Measurements from ENCODE around the gene UNC13B. TPM values are rescaled to one million over a fixed set of nuclear protein-coding genes. Genes with fewer than 3 reads are reported as not detected.
A peak's percentile ranks its signal among the peaks of the same experiment; 100 is the strongest.

The UNC13B gene
- total RNA-seq, 1 experiment from 2014 or later: 49.3 TPM

- H3K27me3 Mint-ChIP-seq (ENCODE audit: low read depth): no peaks in the 10 kb centered on the region; the same call in 1 of the 2 replicates
- TF ChIP-seq ZBTB43 (CRISPR knock-in tag; IDR thresholded peaks at IDR 0.05): no peak
- TF ChIP-seq ELF4 (CRISPR knock-in tag; IDR thresholded peaks at IDR 0.05; ENCODE audit: low read depth): no peak
- no peak for TF ChIP-seq GABPB1 (CRISPR knock-in tag; IDR thresholded peaks at IDR 0.05)
- H3K4me3 Mint-ChIP-seq: no peak overlapping the region
- ChIA-PET CTCF (interaction anchor here (0.6 to 2.8 kb wide), 16 partner anchors 8 to 713 kb away, joined by 3 to 25 read pairs (median 6); partner anchors contain the start of genes ATOSB and STOML2), POLR2A (no interaction called here)
- peaks cover 15% of the 10 kb centered on the region for H3K4me1 Mint-ChIP-seq
- peaks cover 8% of the 10 kb centered on the region; the same call in 1 of the 2 replicates for H3K9me3 Mint-ChIP-seq
- DNase-seq (ENCODE audit: low spot score) (no peak), ATAC-seq (no peak)
- no peak overlapping the region for H3K27ac Mint-ChIP-seq
- H3K36me3 Mint-ChIP-seq: no peaks in the 10 kb centered on the region
These were observed 253.1 kb downstream of the UNC13B start for GRCh38 chr9:35414889-35415288.

- ATAC-seq (peak; percentile 98), DNase-seq (ENCODE audit: low spot score) (peak; percentile 23)
- TF ChIP-seq ZMAT4 (CRISPR knock-in tag; IDR thresholded peaks at IDR 0.05) (no peak), ZBTB21 (CRISPR knock-in tag; IDR thresholded peaks at IDR 0.05; ENCODE audit: borderline replicate concordance) (no peak)
These were observed 253.7 kb downstream of the UNC13B start for GRCh38 chr9:35415402-35416097.

GRCh38 chr9:35416098-35416427 lies 254.3 kb downstream of the UNC13B start:
- H3K9me3 Mint-ChIP-seq: peaks cover 8% of the 10 kb centered on the region; the same call in 1 of the 2 replicates
- H3K4me1 Mint-ChIP-seq: peaks cover 15% of the 10 kb centered on the region
- no peak for TF ChIP-seq SP1 (CRISPR knock-in tag; conservative IDR thresholded peaks at IDR 0.05)
- TF ChIP-seq RORB (CRISPR knock-in tag; IDR thresholded peaks at IDR 0.05): no peak
- no peak for TF ChIP-seq MLX (CRISPR knock-in tag; IDR thresholded peaks at IDR 0.05)
- no peak for TF ChIP-seq ETV6 (CRISPR knock-in tag; IDR thresholded peaks at IDR 0.05)
- TF ChIP-seq CTCF (IDR thresholded peaks at IDR 0.05): no peak
- no peak for TF ChIP-seq ZNF232 (CRISPR knock-in tag; IDR thresholded peaks at IDR 0.05)
- no peak for TF ChIP-seq ZSCAN18 (CRISPR knock-in tag; IDR thresholded peaks at IDR 0.05)
- ATAC-seq: peak; percentile 41
- DNase-seq (ENCODE audit: low spot score): no peak
- POLR2A ChIA-PET: no interaction called here
- CTCF ChIA-PET: interaction anchor here (0.8 to 2.8 kb wide), 20 partner anchors 9 to 715 kb away, joined by 3 to 25 read pairs (median 5); partner anchors contain the start of gene ATOSB
- H3K27me3 Mint-ChIP-seq (ENCODE audit: low read depth): peaks cover 4% of the 10 kb centered on the region
- H3K36me3 Mint-ChIP-seq: no peaks in the 10 kb centered on the region
- H3K4me3 Mint-ChIP-seq: no peak overlapping the region
- no peak overlapping the region for H3K27ac Mint-ChIP-seq

More at GRCh38 chr9:35415402-35416097, 253.7 kb downstream of the UNC13B start:
- POLR2A ChIA-PET: no interaction called here
- Mint-ChIP-seq H3K36me3 (no peaks in the 10 kb centered on the region), H3K27ac (no peak overlapping the region), H3K4me1 (peaks cover 15% of the 10 kb centered on the region), H3K9me3 (peaks cover 8% of the 10 kb centered on the region; the same call in 1 of the 2 replicates), H3K4me3 (no peak overlapping the region), H3K27me3 (ENCODE audit: low read depth) (peaks cover 2% of the 10 kb centered on the region)
- CTCF ChIA-PET: interaction anchor here (0.6 to 2.8 kb wide), 26 partner anchors 9 to 714 kb away, joined by 3 to 25 read pairs (median 4); partner anchors contain the start of genes ATOSB and STOML2

GRCh38 chr9:35422346-35422745 lies 260.5 kb downstream of the UNC13B start:
- TF ChIP-seq MYBL2 (CRISPR knock-in tag; IDR thresholded peaks at IDR 0.05): no peak
- TF ChIP-seq TCF7 (CRISPR knock-in tag; IDR thresholded peaks at IDR 0.05; ENCODE audit: low read depth): no peak
- TF ChIP-seq IRF2 (CRISPR knock-in tag; IDR thresholded peaks at IDR 0.05; ENCODE audit: borderline replicate concordance, low read depth): no peak
- TF ChIP-seq CBFB (CRISPR knock-in tag; IDR thresholded peaks at IDR 0.05; ENCODE audit: low read depth): no peak
- no peak for TF ChIP-seq FOXP4 (CRISPR knock-in tag; IDR thresholded peaks at IDR 0.05)
- TF ChIP-seq FOXK1 (CRISPR knock-in tag; IDR thresholded peaks at IDR 0.05): no peak
- TF ChIP-seq GABPB1 (CRISPR knock-in tag; IDR thresholded peaks at IDR 0.05): no peak
- TF ChIP-seq GTF2I (CRISPR knock-in tag; conservative IDR thresholded peaks at IDR 0.05): no peak
- TF ChIP-seq NFYB (CRISPR knock-in tag; conservative IDR thresholded peaks at IDR 0.05; ENCODE audit: low read depth): no peak
- no peaks in the 10 kb centered on the region for H3K36me3 Mint-ChIP-seq
- ChIA-PET POLR2A (no interaction called here), CTCF (no interaction called here)
- H3K27ac Mint-ChIP-seq: no peak overlapping the region
- no peaks in the 10 kb centered on the region for H3K9me3 Mint-ChIP-seq
- H3K27me3 Mint-ChIP-seq (ENCODE audit: low read depth): peaks cover 10% of the 10 kb centered on the region
- H3K4me3 Mint-ChIP-seq: no peak overlapping the region
- no peaks in the 10 kb centered on the region for H3K4me1 Mint-ChIP-seq
- no peak for DNase-seq (ENCODE audit: low spot score)
- ATAC-seq: no peak
